HG03108 (cell line): ENCODE measurements around the gene FYN.

Source experiments
- ATAC-seq: cut with Tn5 transposase; IDR thresholded peaks from one replicate; pipeline ENCODE4 v1.9.1; 2021; ENCODE audit warnings: moderate library complexity; ENCODE audit not compliant: unreplicated experiment

FYN gene

DNA sequence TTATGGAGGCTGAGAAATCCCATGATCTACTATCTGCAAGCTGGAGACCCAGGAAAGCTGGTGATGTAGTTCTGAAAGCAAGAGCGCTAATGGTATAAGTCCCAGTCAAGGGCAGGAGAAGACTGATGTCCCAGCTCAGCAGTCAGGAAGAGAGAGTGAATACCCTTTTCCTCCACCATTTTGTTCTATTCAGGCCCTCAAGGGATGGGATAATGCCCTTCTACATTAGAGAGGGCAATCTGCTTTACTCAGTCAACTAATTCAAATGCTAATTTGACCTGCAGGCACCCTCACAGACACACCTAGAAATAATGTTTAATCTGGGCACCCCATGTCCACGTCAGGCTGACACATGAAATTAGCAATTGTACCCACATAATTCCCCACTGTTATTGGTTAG, 10.8 kb upstream of the FYN start:
- ATAC-seq: no peak

DNA sequence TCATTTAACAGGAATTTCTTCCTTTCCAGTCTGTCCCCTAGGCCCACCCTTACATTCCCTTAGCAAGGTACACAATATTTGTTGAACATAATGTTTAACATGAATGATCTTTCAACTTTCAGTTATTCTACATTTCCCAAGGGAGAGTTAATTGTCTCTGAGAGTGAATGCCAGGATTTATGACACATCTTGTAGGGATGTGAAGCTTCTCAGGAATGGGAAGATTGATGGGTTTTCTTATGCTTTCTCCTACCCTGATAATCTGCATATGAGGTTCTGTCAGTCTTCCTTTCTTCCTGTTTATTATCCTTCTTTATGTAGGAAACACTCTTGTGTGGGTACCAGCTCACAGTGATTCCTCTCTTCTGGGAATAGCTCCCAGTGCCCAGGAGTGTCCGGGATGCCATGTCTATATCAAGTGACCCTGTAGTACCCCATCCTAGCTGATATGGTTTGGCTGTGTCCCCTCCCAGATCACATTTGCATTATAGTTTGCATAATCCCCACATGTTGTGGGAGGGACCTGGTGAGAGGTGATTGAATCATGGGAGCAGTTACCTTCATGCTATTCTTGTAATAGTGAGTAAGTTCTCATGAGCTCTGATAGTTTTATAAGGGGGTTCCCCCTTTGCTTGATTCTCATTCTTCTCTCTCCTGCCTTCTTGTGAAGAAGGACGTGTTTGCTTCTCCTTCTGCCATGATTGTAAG, 7.1 kb upstream of the FYN start:
- ATAC-seq: no peak

DNA sequence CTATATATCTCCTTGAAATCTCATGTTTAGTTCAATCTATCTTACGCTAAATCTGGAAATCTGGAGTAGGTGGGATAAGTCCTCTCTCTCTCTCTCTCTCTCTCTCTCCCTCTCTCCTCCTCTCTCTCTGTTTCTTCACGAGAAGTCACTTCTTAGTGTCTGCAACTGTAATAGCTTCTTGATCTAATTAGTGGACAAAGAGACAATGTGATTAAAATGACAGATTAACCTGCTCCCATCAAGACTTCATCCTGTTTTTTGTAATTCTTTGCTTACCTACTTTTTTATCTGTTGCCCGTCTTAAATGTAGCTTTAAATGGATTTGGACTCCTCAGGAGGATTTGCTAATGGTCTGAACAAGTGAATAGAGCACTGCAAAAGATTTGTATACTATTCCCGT, 2.5 kb upstream of the FYN start:
- no peak for ATAC-seq

DNA sequence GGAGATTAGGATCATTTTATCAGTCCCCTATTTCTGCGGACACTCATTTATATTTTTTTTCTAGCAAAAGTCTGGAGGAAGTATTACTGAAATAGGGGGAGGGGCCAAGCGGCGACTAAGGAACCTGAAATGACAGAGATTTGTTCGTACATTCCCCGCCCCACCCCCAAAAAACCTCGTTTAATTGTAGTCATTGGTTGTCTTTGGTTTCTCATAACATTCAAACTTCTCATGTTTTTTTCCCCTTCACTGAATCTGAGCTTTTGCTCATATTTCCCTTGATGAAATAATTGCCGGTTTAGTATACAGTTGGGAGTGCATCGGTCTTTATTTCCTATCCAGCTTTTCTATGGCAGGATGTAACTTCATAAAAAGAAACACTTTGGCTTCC, 768 bp upstream of the FYN start:
- ATAC-seq: no peak

DNA sequence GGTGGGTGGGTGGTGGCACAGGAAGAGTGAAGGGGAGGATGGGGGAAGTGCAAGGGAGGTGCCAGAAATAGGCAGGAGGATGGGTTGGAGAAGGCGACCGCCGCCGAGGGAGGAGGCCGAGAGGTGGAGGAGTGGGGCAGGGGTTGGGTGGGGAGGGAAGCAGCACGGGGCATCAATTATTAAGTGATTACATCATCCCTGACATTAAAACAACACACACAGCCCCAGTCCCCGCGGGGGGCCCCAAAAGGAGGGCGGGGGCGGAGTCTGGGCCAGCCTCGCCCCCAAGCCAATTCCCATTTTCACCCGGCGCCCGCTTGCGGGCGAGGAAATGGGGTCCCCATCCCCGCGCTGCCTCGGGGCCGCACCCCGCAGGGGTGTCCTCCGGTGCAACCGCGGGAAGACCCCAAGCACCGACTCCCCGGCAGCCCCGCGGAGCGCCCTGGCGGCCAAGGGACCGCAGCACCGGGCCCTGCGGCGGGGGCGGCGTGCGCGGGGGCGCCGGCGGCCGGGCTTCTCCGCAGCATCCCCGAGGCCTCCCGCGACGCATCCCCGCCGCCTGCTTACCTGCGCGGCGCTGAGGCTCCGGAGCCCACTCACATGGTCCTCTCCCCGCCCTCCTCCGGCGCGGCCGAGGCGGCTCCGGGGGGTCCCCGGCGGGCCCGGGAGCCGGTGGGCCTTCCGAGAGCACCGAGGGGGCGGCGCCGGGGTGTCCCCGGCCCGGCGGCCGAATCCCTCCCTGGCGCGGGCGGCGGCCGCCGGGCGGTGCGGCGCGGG, 663 bp downstream of the FYN start:
- ATAC-seq: peak; percentile 12

DNA sequence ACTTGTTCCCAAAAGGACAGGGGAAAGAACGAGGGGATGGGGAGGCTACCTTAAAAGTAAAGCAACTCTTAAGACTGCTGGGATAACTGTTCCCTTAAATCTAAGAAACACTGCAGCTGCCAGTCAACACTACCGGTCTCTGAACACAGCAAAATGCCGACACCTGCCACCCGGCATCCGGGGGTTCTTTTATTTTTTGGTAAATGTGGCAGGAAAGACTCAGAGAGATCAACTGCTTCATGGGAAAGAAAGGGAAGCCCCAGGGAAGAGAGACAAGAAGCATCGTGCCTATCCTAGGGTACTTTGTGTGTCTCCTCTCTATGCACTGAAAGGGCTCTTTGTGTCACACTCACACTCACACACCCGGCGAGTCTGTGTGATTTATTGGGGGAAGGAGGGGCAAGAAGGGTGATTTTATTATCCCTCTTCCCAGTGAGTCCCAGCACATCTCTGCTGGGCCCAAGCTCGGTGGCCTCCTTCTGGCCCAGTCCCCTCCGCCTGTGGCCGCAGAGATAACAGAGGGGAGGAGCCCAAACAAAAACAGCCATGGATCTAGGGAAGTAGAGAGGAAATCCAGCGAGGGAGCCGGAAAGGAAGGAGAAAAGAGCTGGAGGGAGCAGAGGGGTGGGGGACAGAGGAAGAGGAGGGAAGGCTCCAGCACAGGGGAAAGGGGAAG, 1.4 kb downstream of the FYN start:
- no peak for ATAC-seq

DNA sequence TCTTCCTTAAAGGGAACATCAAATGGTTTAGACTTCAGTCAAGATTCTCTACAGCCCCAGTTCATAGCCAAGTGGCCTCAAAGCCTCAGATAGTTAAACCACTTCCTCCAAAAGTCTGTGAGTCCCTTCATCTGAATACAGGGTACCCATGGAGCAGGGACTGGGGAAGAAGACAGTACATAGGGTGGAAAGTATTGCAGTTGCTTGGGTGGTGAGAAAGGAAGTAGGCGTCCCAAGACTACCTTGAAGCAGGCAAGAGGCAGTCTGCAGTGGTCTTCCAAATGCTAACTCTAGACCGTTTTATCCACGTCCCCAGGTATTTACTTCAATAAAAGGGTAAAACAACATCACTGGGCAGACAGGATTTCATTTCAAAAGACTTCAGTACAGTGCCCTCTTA, 2.0 kb downstream of the FYN start:
- ATAC-seq: no peak

DNA sequence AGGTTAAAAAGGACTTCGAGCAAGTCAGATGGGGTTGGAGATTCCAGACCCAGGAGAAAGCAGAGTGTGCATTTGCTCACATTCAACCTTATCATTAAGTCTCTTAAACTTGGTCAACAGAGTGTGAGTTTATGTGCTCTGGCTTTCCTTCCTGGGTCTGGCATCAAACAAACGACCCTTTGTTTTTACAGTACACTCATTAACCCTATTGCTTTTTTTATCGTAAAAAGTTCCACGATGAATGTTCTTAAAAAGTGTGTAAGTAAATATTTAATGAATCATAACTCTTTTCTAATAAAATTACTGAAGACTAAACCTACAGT, 2.5 kb downstream of the FYN start:
- ATAC-seq: no peak

DNA sequence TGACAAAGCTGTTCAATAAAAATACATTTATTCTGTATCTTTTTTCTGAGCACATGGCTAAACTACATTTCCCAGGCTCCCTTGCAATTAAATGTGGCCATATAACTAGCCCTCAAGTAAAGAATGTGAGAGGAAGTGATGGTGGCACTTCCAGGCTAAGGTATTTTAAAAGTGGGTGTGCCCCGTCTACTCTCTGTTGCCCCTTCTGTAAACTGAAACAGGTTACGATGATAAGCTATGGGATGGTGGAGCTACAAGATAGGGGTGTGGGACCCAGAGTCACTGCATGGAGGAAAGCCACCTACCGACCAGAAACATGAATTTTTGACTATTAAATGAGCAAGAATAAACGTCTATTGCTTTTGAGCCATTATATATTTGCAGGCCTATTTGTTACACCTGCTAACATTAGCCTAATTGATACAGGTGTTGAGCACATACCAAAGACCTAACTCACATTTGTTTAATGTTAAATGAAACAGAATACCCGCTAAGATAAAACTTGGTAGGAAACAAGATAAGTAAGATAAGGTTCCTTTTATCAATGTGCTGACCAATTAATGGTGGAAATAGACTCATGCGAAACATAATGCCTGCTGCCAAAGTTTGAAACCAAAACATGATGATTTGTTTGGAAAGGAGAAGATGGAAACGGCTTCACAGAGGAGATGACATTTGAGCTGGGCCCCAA, 3.1 kb downstream of the FYN start:
- ATAC-seq: no peak

DNA sequence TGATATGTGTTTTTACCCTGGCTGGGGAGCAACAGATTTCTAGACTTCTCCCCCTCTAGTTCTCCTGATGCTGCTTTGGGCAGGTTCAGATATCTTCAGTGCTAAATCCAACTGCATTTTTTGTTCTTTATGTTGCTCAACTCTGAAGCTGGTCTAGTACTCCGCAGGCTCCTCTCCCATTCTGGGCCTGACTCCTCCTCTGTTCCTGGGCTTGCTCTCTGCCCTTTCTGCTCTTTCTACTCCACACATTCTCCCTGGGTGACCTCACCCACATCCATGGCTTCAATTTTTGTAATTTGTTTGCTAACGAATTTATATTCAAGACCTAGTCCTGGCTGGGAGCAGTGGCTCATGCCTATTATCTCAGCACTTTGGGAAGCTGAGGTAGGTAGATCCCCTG, 6.4 kb downstream of the FYN start:
- ATAC-seq: no peak

DNA sequence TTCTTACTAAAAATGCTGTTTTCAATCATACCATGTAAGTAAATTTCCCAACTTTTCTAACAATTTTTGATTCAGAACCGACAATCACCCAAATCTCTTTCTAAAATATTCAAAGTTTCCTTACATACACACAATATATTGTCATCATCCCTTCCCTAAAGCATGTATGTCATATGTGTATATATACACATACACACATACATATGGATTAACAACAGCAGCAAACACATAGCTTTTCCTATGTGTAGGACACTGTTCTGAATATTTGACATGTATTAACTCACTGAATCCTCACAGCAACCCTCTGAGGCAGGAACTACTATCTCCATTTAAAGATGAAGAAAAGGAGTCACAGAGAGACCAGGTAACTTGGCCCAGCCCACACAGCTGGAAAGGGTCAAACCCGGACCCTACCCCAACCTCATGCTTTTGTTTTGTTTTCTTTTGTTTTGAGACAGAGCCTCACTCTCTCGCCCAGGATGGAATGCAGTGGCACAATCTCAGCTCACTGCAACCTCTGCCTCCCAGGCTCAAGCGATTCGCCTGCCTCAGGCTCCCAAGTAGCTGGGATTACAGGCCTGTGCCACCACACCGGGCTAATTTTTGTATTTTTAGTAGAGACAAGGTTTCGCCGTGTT, 7.2 kb downstream of the FYN start:
- no peak for ATAC-seq

DNA sequence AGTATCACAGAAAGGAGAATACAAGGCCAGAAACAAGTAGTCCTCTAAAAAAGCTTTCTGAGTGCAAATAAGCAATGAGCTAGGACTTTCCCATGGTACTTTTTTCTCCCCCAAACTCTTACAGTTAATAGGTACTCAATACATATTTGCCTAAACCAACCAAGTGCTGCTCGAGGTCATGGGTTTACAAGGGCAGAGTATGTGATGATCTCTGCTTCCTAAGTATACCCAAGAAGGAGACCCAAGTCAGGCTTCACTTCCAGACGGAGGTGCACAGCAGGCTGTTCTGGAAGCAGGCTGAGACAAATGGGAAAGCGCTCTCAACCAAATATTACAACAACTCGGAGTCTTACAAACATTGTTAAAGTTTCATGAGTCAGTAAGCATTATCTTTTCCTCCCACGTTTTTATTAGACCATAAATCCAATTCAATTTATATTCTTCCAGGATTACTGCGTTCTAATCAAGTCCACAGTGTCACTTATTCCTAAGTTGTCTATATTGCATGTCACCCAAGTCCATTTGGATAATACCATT, 8.1 kb downstream of the FYN start:
- ATAC-seq: no peak

DNA sequence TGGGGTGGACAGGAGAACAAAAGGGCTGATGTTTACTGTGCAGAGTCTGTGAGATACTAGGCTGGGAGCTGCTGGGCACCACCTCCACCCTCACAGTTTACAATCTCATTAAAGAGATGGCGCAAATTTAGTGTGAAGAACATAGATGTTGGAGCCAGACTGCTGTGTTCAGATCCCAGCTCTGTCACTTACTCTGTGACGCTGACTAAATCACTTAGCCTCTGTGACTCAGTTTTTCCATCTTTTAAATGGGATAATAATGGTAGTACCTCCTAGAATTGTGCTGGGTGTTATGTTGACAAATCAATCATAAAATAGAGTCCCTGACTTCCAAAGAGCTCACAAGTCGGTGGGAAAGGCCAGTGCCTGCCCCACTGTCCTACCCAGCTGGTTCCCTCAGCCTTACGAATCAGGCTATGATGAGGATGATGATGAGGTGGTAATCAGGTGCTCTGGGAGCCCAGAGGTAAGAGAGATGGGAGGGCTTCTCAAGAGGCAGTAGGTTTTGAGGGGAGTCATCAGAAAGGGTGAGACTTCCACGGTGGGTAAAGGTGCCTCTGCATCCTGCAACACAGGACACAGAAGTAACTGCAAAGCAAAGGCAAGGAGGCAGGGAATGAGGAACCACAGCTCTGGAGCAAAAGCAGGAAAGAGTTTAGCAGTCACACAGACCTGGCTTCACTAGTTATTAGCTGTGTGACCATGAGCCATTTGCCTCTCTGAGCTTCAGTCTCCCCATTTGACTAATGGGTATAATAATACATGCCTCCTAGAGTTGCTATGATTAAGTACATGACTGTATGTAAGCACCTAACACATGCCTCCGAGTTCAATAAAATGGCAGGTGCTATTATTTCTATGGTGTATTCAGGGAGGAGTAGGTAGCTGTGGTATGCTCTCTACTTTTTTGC, 8.9 kb downstream of the FYN start:
- no peak for ATAC-seq

DNA sequence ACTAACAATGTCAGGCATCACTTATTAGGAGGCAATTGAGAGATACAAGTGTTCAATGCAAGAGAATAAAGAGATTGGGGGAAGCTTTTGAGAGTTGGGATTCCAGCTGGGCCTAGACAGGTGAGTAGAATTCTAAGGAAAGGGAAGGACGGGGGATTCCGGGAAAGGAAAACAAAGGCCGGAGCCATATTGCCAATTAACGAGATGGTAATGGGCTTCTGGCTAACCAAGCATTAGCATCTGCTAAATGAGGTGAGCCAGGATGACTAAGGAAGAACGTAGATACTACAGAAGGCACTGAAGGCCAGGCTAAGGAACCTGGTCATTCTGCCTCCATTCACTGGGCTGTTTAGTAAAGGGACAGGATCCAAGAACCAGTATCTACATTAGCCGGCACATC, 10.5 kb downstream of the FYN start:
- no peak for ATAC-seq

DNA sequence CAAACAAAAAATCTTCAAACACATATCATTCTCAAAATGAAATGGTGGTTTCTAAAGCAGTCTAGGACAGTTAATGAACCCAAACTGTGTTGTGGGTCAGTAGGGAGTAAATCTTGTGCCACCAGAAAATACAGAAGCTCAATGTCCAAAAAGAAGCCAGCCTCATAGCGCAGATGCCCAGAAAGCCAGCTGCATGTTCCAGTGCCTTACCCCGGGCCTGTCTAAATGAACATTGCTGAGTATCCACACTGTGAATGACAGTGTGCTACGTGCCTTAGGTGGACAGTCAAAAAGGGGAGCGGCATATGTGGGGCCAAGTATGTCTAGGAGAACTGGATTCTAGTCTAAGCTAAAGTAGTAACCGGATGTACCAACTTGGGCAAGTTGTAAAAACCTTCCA, 10.9 kb downstream of the FYN start:
- ATAC-seq: no peak

DNA sequence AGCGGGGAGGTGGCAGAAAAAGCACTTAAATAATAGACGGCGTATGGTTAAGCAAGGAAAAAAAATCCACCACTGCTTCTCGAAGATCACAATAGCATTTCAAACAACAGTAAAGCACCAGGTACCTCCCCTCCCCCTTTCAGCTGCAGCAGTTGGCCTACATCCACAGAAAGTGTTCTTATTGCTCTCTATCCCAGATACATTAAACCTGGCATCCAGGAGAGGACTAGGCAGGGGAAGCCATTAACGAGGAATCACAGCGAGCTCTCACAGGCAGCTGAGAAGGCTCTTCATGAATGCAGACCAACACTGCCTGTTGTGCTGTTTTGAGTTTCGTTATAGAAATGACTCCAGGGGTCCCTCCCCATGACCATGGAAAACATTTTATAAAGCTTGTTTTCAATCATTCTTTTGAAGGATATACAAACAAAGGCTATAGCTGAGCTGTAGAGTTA, 11.8 kb downstream of the FYN start:
- ATAC-seq: no peak

DNA sequence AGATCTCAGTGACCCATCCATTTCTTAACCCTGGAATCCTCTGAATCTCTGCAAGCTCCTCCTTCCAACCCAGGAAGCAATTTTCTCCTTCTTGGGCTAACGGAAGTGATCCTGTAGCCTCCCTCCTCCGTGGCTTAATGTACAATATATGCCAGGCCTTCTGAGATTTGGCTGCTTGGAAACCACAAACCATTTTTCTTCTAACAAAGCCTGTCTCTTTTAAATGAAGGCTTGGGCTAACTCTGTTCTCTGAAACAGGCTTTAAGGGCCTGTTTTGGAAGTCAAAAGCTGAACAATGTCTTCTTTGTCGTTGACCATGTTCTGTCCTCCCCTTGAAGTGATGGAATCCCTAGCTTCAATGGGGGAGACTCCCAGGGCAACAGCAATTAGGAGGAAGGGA, 14.9 kb downstream of the FYN start:
- ATAC-seq: no peak

DNA sequence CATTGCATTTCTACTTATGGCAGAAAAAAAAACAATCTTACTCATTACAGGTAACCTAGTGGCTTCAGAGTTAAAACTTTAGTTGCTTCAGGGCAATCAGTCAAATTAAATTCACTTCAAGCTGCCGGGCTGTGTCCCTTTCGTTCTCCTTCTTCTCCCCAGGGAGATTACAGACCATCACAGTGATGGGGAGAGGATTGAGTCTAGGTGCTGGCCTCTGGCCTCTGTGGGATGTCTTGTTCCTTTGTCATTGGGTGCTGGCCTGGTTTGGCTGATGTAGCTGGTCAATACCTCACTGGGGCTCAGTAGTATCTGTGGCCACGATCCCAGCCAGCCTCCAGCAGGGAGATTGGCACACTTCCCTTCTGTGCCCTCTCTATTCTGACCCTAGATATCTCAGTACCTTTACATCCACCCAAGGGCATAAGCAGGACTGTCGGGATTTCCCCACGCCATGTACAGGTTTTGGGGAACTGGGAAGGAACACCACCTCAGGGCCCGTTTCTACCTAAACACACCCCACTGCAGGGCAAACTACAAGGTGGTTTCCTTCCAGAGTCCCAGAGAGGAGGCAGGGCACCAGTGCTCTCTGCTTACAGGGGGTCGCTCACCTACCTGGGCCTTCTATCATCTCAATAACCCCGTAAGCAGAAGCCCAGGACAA, 15.4 kb downstream of the FYN start:
- ATAC-seq: no peak

DNA sequence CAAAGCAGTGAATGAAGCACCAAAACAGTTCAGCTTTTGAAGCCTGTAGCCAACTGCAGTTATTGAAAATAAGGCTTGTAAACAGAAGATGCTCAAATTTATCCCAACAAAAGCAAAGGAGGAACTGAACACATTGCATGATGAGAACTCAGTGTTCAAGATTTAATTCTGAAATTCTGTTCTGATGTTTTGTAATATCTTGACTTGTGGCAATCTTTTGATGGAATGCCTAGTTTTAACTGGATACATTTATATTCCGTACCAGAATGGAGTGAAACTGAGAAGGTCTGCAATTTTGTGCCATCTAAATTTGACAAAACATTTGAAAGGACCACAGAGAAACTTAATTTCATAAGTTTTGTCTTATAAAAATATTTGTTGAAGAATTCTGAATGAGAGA, 17.5 kb downstream of the FYN start:
- no peak for ATAC-seq
